H9 (cell line): ENCODE measurements around the gene ABCG4. TPM values are rescaled to one million over a fixed set of nuclear protein-coding genes. Genes with fewer than 3 reads are reported as not detected.

Experiments used
- DNase-seq: peaks from one replicate; pipeline ENCODE4 v3.0.0-alpha.2; 2017
- H2AFZ ChIP-seq: one replicate; pipeline ENCODE4 v1.6.1; 2013; ENCODE audit warnings: mild to moderate bottlenecking, low read length, control low read depth, moderate library complexity
- H2AK5ac ChIP-seq: 2 replicates; pipeline ENCODE4 v1.6.1; 2013; ENCODE audit warnings: low read length, control low read depth, mixed read lengths; ENCODE audit not compliant: insufficient read length
- H2BK120ac ChIP-seq: one replicate; pipeline ENCODE4 v1.6.1; 2013; ENCODE audit warnings: low read depth, mild to moderate bottlenecking, low read length, control low read depth, inconsistent platforms; ENCODE audit not compliant: poor library complexity, severe bottlenecking
- H2BK12ac ChIP-seq: 2 replicates; pipeline ENCODE4 v1.6.1; 2013; ENCODE audit warnings: low read length, control low read depth, mixed read lengths, low read depth; ENCODE audit not compliant: insufficient read length
- H2BK15ac ChIP-seq: 2 replicates; pipeline ENCODE4 v1.6.1; 2013; ENCODE audit warnings: low read depth, low read length, control low read depth
- H2BK20ac ChIP-seq: one replicate; pipeline ENCODE4 v1.6.1; 2013; ENCODE audit warnings: low read depth, mild to moderate bottlenecking, low read length, control low read depth, inconsistent platforms; ENCODE audit not compliant: poor library complexity, severe bottlenecking
- H2BK5ac ChIP-seq: 2 replicates; pipeline ENCODE4 v1.6.1; 2013; ENCODE audit warnings: low read length, control low read depth, mixed read lengths; ENCODE audit not compliant: insufficient read length
- H3K14ac ChIP-seq: 2 replicates; pipeline ENCODE4 v1.6.1; 2013; ENCODE audit warnings: low read length, control low read depth; ENCODE audit not compliant: insufficient read depth
- H3K18ac ChIP-seq: 2 replicates; pipeline ENCODE4 v1.6.1; 2013; ENCODE audit warnings: low read depth, mild to moderate bottlenecking, mixed read lengths, low read length, control low read depth; ENCODE audit not compliant: insufficient read length
- H3K23ac ChIP-seq: 2 replicates; pipeline ENCODE4 v1.6.1; 2013; ENCODE audit warnings: low read length, control low read depth, mixed read lengths, low read depth; ENCODE audit not compliant: insufficient read length
- H3K23me2 ChIP-seq: 2 replicates; pipeline ENCODE4 v1.6.1; 2013; ENCODE audit warnings: low read depth, mild to moderate bottlenecking, mixed read lengths, low read length, control low read depth; ENCODE audit not compliant: insufficient read length, poor library complexity, severe bottlenecking
- H3K27ac ChIP-seq: 2 replicates; pipeline ENCODE4 v1.5.1; 2013; ENCODE audit warnings: low read length, control low read depth, mixed read lengths, low read depth; ENCODE audit not compliant: insufficient read length
- H3K27me3 ChIP-seq: 2 replicates; pipeline ENCODE4 v1.6.1; 2013; ENCODE audit warnings: low read length, control low read depth, inconsistent platforms; ENCODE audit not compliant: insufficient read depth
- H3K4ac ChIP-seq: 2 replicates; pipeline ENCODE4 v1.6.1; 2013; ENCODE audit warnings: low read depth, mild to moderate bottlenecking, control low read depth, inconsistent platforms, low read length, moderate library complexity
- H3K4me1 ChIP-seq: 2 replicates; pipeline ENCODE4 v1.6.1; 2013; ENCODE audit warnings: low read length, control low read depth, inconsistent platforms; ENCODE audit not compliant: insufficient read depth
- H3K4me2 ChIP-seq: 2 replicates; pipeline ENCODE4 v1.6.1; 2013; ENCODE audit warnings: low read length, control low read depth, mixed read lengths; ENCODE audit not compliant: insufficient read length, insufficient read depth
- H3K56ac ChIP-seq: 2 replicates; pipeline ENCODE4 v1.6.1; 2013; ENCODE audit warnings: low read depth, mild to moderate bottlenecking, mixed read lengths, low read length, control low read depth; ENCODE audit not compliant: insufficient read length
- H3K79me1 ChIP-seq: 2 replicates; pipeline ENCODE4 v1.6.1; 2013; ENCODE audit warnings: low read depth, mild to moderate bottlenecking, moderate library complexity, low read length, control low read depth, inconsistent platforms; ENCODE audit not compliant: insufficient read depth, poor library complexity, severe bottlenecking
- H3K79me2 ChIP-seq: 2 replicates; pipeline ENCODE4 v1.6.1; 2013; ENCODE audit warnings: low read length, control low read depth, inconsistent platforms; ENCODE audit not compliant: insufficient read depth
- H3K9ac ChIP-seq: 2 replicates; pipeline ENCODE4 v1.6.1; 2013; ENCODE audit warnings: low read length, control low read depth, mixed read lengths; ENCODE audit not compliant: insufficient read length; ENCODE audit errors: extremely low read depth
- H3K9me3 ChIP-seq: one replicate; pipeline ENCODE4 v1.6.1; 2013; ENCODE audit warnings: low read depth, low read length, inconsistent platforms; ENCODE audit not compliant: control insufficient read depth
- H3T11ph ChIP-seq: one replicate; pipeline ENCODE4 v1.6.1; 2013; ENCODE audit warnings: mild to moderate bottlenecking, low read length, control low read depth, inconsistent platforms
- H4K20me1 ChIP-seq: one replicate; pipeline ENCODE4 v1.6.1; 2013; ENCODE audit not compliant: control insufficient read depth, insufficient read length, insufficient read depth
- H4K5ac ChIP-seq: 2 replicates; pipeline ENCODE4 v1.6.1; 2013; ENCODE audit warnings: low read depth, mild to moderate bottlenecking, mixed read lengths, low read length, control low read depth; ENCODE audit not compliant: insufficient read length
- H4K8ac ChIP-seq: replicated peaks from 2 replicates; pipeline ENCODE4 v1.6.1; 2013; ENCODE audit warnings: low read length, control low read depth, mixed read lengths, low read depth; ENCODE audit not compliant: insufficient read length
- H4K91ac ChIP-seq: 2 replicates; pipeline ENCODE4 v1.6.1; 2013; ENCODE audit warnings: low read depth, mild to moderate bottlenecking, moderate library complexity, mixed read lengths, low read length, control low read depth; ENCODE audit not compliant: insufficient read length
- H3K27ac Mint-ChIP-seq, 3 experiments: 2 replicates in 2 of 3; 3 replicates in 1 of 3; pipeline ENCODE4 v1.8.0; 2020 to 2021; ENCODE audit warnings: mixed read lengths in 3 of 3, mild to moderate bottlenecking in 1 of 3, moderate library complexity in 1 of 3
- H3K27me3 Mint-ChIP-seq: 2 replicates; pipeline ENCODE4 v1.8.0; 2021; ENCODE audit warnings: low read depth, mild to moderate bottlenecking, moderate library complexity, mixed read lengths
- H3K36me3 Mint-ChIP-seq, 3 experiments: 2 replicates in 2 of 3; 3 replicates in 1 of 3; pipeline ENCODE4 v1.8.0; 2020 to 2021; ENCODE audit warnings: low read depth in 3 of 3, mixed read lengths in 3 of 3; ENCODE audit not compliant: insufficient read depth in 1 of 3
- H3K4me1 Mint-ChIP-seq, 2 experiments: 2 replicates each; pipeline ENCODE4 v1.8.0; 2020; ENCODE audit warnings: mixed read lengths in 2 of 2
- H3K4me3 Mint-ChIP-seq, 2 experiments: 2 replicates in 1 of 2; 3 replicates in 1 of 2; pipeline ENCODE4 v1.8.0; 2020 to 2021; ENCODE audit warnings: mild to moderate bottlenecking in 2 of 2, mixed read lengths in 2 of 2, moderate library complexity in 1 of 2
- H3K9me3 Mint-ChIP-seq, 2 experiments: 2 replicates in 1 of 2; 3 replicates in 1 of 2; pipeline ENCODE4 v1.8.0; 2020; ENCODE audit warnings: mild to moderate bottlenecking in 2 of 2, mixed read lengths in 2 of 2, moderate library complexity in 1 of 2
- CTCF ChIP-seq: fragments of 200-600 bp; sonication (generic); conservative IDR thresholded peaks from 3 replicates; pipeline ENCODE4 v1.8.0; 2021; ENCODE audit warnings: antibody characterized with exemption, mild to moderate bottlenecking
- WGBS: extraction: QIAGEN DNeasy Blood & Tissue Kit; methylation state at CpG from one replicate; pipeline ENCODE4 v1.1.7; 2013; ENCODE audit warnings: missing lambda C conversion rate, low lambda C conversion rate, mixed read lengths; ENCODE audit not compliant: insufficient read length; ENCODE audit errors: extremely low coverage; 5-methylcytosine and 5-hydroxymethylcytosine counted together
- total RNA-seq: library from RNA; stranded (reverse); gene quantifications from 2 replicates; pipeline ENCODE4 v1.2.1, GENCODE V29; 2021

Gene ABCG4
- total RNA-seq, 1 experiment from 2014 or later, result 1.2 TPM

GRCh38 chr11:119178166-119178680 lies 29.4 kb downstream of the ABCG4 start:
- Histone ChIP-seq H3K9ac (no peak overlapping the region), H3K23me2 (no peaks in the 10 kb centered on the region), H3K56ac (no peak overlapping the region), H4K5ac (no peak overlapping the region), H2AK5ac (no peak overlapping the region), H2AFZ (no peak overlapping the region), H3K79me1 (no peaks in the 10 kb centered on the region), H3K27ac (no peak overlapping the region), H3T11ph (no peak overlapping the region), H3K9me3 (no peaks in the 10 kb centered on the region), H2BK12ac (no peak overlapping the region), H3K4me1 (no peaks in the 10 kb centered on the region), H3K79me2 (no peaks in the 10 kb centered on the region), H2BK15ac (no peak overlapping the region), H3K4me2 (no peak overlapping the region), H2BK120ac (no peak overlapping the region), H3K4ac (no peak overlapping the region), H3K18ac (no peak overlapping the region), H3K23ac (no peak overlapping the region), H4K8ac (no peak overlapping the region), H4K91ac (no peak overlapping the region), H3K14ac (no peak overlapping the region), H2BK5ac (no peak overlapping the region), H2BK20ac (no peak overlapping the region), H3K27me3 (no peaks in the 10 kb centered on the region), H4K20me1 (no peaks in the 10 kb centered on the region)
- Mint-ChIP-seq H3K27ac (no peak overlapping the region), H3K4me3 (no peak overlapping the region), H3K9me3 (no peaks in the 10 kb centered on the region), H3K27me3 (no peaks in the 10 kb centered on the region), H3K4me1 (peaks cover 2% of the 10 kb centered on the region in 2 experiments; a peak in 1 of 4 replicates), H3K36me3 (peaks cover 3 to 26% (median 26%) of the 10 kb centered on the region in 3 experiments; a peak in 6 of 7 replicates)
- no peak for DNase-seq
- WGBS, result no CpG with 5 or more reads among the region's 4 CpGs
- no peak for TF ChIP-seq CTCF
